HPDE6-E6E7 (cell line): ENCODE data around the gene MBLAC1.
A peak's percentile ranks its signal among the peaks of the same experiment; 100 is the strongest.

ENCODE experiments used
- DNase-seq: peaks from one replicate; pipeline ENCODE4 v3.0.0; 2011; ENCODE audit warnings: missing footprints; ENCODE audit errors: extremely low spot score

The MBLAC1 gene, protein sequence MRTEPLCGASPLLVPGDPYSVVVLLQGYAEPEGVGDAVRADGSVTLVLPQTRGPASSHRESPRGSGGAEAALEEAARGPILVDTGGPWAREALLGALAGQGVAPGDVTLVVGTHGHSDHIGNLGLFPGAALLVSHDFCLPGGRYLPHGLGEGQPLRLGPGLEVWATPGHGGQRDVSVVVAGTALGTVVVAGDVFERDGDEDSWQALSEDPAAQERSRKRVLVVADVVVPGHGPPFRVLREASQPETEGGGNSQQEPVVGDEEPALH

DNA sequence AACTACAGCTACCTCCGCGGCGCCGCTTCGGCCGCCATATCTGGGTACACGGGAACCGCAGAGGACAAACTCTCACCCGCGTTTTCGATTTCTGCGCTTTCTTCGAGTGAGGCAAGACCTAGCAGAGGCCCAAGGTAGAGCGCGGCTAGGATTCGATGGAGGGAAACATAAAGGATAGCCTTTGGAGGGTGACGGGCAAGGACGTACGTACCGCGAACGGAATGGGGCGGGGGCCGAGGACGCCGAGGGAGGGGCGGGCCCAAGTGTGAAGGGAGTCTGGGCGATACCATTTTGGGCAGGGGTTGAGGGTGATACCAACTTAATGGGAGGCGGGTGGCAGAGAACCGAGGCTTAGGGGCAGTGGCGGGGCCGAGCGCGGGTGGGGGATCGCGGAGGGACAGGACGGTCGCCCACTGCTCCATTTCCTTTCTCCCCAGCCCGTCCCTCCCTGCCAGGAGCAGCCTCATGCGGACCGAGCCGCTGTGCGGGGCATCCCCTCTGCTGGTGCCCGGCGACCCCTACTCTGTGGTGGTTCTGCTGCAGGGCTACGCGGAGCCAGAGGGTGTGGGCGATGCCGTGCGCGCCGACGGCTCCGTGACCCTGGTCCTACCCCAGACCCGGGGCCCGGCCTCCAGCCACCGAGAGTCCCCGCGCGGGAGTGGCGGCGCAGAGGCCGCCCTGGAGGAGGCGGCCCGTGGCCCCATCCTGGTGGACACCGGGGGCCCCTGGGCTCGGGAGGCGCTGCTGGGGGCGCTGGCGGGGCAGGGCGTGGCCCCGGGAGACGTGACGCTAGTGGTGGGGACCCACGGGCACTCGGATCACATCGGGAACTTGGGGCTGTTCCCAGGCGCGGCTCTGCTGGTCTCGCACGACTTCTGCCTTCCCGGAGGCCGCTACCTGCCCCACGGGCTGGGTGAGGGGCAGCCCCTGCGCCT, at the start of gene MBLAC1:
Gene MBLAC1 (plus strand): TSS at position 37 of the 935 bp plus-strand sequence. CDS start 429 bp downstream, at position 466.
- peak; percentile 71 for DNase-seq

GRCh38 chr7:100077205-100077604, 49.6 kb upstream of the MBLAC1 start:
- DNase-seq, result no peak

- no peak for DNase-seq
These were observed 47.7 kb upstream of the MBLAC1 start for GRCh38 chr7:100079024-100079560.

- no peak for DNase-seq
These were observed 45.7 kb upstream of the MBLAC1 start for GRCh38 chr7:100080907-100081534.

DNA sequence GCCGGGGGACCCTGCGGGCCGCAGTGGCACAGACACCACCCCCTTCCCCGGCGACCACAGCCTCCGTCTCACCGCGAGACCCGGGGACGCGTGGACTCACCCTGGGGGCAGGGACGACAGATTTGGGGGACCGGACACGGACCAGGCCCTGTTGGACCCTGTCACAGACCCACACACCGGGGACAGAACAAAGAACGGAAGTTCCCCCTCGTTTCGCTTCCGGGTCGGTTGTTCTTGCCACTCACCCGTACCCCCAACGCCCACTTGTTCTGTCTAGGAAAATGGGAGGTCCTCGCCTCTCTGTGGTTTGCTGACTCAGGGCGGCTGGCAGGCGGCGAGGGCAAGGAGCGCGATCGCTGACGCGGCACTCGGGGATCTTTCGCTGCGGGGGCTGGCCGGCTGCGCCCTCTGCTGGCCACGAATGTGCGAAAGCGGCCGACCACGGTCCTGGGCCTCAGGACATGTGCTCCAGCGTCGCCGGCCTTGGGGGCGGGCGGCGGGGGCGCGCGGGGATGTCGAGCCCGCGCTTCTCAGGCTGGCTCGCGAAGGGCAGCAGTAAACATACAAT, 45.1 kb upstream of the MBLAC1 start, which contains the start of gene ZNF3:
Gene ZNF3 (minus strand): TSS at position 189 of the 568 bp plus-strand sequence. CDS start 4,366 bp downstream, outside the sequence.
- DNase-seq, result peak; percentile 95

GRCh38 chr7:100082978-100083377, 43.8 kb upstream of the MBLAC1 start:
- no peak for DNase-seq

DNA sequence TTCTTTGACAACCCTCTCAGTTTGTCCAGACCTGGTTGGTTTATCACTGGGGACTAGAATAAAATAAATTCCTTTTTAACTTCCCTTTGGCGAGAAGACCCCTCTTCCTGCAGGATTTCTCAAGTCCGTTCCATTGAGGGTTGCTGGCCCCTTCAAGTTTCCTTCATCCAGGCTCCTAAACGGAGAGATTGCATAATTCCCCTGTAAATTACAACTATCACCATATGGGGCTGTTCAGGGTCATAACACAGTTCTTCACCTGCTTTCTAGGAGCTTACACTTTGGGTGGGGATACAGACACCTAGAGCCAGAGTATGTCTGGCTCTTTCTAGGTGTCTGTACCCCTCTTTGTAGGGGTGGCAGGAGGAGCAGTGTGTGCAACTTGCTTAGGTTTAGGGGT, 41.3 kb upstream of the MBLAC1 start:
- no peak for DNase-seq

DNA sequence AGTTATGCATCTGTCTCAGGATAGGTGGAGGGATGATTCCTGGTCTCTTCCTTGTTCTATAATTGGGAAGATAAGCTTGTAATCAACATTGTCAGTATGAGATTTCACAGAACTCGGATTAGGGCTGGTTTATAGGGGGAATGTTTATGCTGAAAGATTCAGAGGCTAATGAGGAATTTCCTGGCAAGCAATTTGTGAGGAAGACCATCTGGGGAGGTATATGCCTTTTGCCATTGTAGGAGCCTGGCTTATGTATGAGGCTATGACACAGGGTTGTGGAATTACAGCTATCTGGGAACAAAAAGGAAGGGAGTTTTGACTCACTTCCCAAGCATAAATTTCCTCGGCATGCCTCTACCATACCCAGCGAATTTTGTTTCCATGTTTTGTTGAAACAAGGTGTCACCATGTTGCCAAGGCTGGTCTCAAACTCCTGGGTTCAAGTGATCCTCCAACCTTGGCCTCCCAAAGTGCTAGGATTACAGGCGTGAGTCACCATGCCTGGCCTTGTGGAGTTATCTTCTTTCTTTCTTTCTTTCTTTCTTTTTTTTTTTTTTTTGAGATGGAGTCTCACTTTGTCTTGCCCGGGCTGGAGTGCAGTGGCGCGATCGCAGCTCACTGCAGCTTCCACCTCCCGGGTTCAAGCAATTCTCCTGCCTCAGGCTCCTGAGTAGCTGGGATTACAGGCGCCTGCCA, 39.6 kb upstream of the MBLAC1 start:
- DNase-seq, result no peak

DNA sequence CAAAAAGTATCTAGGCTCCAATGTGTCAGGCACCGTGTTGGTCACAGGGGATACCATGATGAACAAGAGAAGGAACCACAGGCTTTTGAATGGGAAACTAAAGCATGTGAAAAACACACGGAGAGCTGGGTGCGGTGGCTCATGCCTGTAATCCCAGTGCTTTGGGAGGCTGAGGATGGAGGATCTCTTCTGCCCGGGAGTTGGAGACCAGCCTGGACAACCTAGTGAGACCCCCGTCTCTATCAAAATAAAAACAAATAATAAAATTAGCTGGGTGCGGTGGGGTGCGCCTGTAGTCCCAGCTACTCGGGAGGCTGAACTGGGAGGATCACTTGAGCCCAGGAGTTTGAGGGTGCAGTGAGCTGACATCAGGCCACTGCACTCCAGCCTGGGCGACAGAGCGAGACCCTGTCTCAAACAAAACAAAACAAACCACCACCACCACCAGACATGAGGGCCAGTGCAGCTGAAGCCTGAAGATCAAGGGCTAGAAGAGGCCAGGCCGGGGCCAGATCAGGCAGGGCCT, 38.6 kb upstream of the MBLAC1 start:
- DNase-seq, result no peak

GRCh38 chr7:100088621-100089457, 37.9 kb upstream of the MBLAC1 start, which contains the start of gene COPS6:
Gene COPS6, plus strand, starts transcription at chr7:100088969. Its CDS starts 22 bp downstream, at chr7:100088991.
- no peak for DNase-seq

DNA sequence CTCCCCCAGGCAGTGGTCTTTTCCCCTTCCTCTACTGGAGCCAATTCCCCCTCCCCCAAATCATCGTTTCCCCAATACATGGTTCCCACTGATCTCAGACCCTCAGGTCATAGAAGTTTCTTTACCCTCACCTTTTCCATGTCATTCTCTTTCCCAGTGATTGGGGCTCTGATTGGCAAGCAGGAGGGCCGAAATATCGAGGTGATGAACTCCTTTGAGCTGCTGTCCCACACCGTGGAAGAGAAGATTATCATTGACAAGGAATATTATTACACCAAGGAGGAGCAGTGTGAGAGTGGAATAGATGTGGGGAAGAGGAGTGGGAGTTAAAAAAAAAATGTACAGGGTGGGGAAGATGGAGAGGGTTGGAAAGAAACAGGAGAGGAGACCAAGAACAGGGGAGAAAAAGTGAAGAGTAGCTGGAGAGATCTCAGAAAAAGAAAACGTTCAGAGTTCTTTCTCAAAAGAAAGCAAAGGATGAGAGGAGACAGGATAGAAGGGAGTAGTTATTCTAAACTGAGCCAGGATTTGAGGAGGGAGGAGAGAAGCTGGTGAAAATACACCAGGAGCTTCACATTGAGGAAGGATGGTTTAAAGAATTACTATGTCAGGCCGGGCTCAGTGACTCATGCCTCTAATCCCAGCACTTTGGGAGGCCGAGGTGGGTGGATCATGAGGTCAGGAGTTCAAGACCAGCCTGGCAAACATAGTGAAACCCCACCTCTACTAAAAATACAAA, 37.1 kb upstream of the MBLAC1 start:
- no peak for DNase-seq

DNA sequence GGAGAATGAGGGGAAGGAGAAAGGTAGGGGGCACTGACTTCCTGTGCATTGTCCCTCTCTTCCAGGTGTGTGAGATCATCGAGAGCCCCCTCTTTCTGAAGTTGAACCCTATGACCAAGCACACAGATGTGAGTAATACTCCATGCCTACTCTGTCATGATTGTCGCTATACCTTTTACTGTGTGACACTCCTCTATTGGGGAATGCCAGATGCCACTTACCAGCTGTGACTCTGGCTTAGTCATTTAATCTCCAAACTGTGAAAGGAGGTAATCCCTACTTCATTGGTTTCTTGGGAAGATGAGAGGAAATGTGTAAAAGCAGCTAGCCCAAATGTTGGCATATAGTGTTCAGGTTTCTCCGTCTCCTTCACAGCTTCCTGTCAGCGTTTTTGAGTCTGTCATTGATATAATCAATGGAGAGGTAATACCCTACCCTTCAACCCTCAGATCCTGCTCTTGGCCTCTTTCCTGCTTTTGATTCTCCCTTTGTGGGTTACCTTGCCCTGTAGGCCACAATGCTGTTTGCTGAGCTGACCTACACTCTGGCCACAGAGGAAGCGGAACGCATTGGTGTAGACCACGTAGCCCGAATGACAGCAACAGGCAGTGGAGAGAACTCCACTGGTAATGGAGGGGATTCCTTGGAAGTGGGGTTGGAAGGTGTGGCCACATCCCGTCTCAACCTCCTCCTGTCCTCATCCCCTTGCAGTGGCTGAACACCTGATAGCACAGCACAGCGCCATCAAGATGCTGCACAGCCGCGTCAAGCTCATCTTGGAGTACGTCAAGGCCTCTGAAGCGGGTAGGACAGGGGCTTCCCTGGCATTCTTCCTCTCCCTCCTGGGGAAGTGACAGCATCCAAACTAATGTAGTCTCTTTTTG, 36.0 kb upstream of the MBLAC1 start:
- no peak for DNase-seq

GRCh38 chr7:100091411-100092181, 35.2 kb upstream of the MBLAC1 start:
- DNase-seq, result no peak

GRCh38 chr7:100093054-100093453, 33.7 kb upstream of the MBLAC1 start:
- DNase-seq, result no peak

DNA sequence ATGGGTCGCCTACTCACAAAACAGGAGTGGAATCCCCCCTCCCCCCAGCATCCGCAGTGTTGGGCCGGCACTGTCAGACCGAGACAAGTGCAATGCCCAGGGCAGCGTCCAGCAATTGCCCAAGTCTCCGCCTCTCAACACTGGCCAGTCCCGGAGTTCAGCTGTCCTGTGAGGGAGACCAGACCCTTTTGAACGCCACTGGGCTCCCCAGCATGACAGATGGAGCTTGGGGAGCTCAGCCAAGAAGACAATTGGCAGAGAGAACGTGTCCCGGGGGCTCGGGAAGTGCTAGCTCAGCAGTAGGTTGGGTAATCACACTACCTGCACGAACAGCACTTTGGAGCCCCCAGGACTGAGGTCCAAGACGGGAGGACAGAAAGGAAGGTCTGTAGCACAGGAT, 33.3 kb upstream of the MBLAC1 start:
- DNase-seq, result no peak

- DNase-seq, result no peak
These were observed 32.8 kb upstream of the MBLAC1 start for GRCh38 chr7:100093925-100094486.

GRCh38 chr7:100095289-100095688, 31.5 kb upstream of the MBLAC1 start:
- no peak for DNase-seq
